ENCODE measurements around the gene PTPRT. TPM values are rescaled to one million over a fixed set of nuclear protein-coding genes. Genes with fewer than 3 reads are reported as not detected.

The PTPRT gene
- total RNA-seq, 1 experiment from 2014 or later = not detected

- no peak for TF ChIP-seq CTCF (IDR thresholded peaks at IDR 0.05)
- TF ChIP-seq, protein P1, sequence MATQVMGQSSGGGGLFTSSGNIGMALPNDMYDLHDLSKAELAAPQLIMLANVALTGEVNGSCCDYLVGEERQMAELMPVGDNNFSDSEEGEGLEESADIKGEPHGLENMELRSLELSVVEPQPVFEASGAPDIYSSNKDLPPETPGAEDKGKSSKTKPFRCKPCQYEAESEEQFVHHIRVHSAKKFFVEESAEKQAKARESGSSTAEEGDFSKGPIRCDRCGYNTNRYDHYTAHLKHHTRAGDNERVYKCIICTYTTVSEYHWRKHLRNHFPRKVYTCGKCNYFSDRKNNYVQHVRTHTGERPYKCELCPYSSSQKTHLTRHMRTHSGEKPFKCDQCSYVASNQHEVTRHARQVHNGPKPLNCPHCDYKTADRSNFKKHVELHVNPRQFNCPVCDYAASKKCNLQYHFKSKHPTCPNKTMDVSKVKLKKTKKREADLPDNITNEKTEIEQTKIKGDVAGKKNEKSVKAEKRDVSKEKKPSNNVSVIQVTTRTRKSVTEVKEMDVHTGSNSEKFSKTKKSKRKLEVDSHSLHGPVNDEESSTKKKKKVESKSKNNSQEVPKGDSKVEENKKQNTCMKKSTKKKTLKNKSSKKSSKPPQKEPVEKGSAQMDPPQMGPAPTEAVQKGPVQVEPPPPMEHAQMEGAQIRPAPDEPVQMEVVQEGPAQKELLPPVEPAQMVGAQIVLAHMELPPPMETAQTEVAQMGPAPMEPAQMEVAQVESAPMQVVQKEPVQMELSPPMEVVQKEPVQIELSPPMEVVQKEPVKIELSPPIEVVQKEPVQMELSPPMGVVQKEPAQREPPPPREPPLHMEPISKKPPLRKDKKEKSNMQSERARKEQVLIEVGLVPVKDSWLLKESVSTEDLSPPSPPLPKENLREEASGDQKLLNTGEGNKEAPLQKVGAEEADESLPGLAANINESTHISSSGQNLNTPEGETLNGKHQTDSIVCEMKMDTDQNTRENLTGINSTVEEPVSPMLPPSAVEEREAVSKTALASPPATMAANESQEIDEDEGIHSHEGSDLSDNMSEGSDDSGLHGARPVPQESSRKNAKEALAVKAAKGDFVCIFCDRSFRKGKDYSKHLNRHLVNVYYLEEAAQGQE (IDR thresholded peaks at IDR 0.05; ENCODE audit: insufficient read depth in 1 of 2, low read depth in 2 of 2, low read length in 1 of 2) = no peak
- TF ChIP-seq TCF7L2 (IDR thresholded peaks at IDR 0.05; ENCODE audit: low read depth, low read length) = no peak
- no peak for TF ChIP-seq POLR2AphosphoS5 (IDR thresholded peaks at IDR 0.05; ENCODE audit: low read depth, low read length)
- no peaks in the 10 kb centered on the region for H3K4me1 ChIP-seq (ENCODE audit: control insufficient read depth, insufficient read depth, low read length)
- in situ Hi-C loops (cut with HindIII; ENCODE audit: low pct_unique_long_range_greater_than_20kb, low sequenced_read_pairs) (no loop called here), intact Hi-C loops (cut with micrococcal nuclease; ENCODE audit: unreplicated experiment) (no loop called here)
- DNase-seq (ENCODE audit: low read depth, low spot score) (no peak), ATAC-seq (no peak)
- no peaks in the 10 kb centered on the region; the same call in 1 of the 2 replicates for H3K27me3 ChIP-seq (ENCODE audit: control insufficient read depth, insufficient read depth, low read length)
- BruUV-seq (replicated peaks) = no TSS peak
- H3K27ac ChIP-seq (ENCODE audit: low read length) = no peak overlapping the region
- ChIA-PET CTCF (no interaction called here), POLR2A (no interaction called here)
- H3K4me3 ChIP-seq (ENCODE audit: low read depth in 2 of 2, low read length in 2 of 2) = no peak overlapping the region
- H3K9me3 ChIP-seq (ENCODE audit: control insufficient read depth, insufficient read depth, low read depth, low read length) = no peaks in the 10 kb centered on the region
- no peaks in the 10 kb centered on the region for H3K36me3 ChIP-seq (ENCODE audit: control insufficient read depth, insufficient read depth, low read length)
These were observed 489.3 kb downstream of the PTPRT start for GRCh38 chr20:42700372-42700771.

DNA sequence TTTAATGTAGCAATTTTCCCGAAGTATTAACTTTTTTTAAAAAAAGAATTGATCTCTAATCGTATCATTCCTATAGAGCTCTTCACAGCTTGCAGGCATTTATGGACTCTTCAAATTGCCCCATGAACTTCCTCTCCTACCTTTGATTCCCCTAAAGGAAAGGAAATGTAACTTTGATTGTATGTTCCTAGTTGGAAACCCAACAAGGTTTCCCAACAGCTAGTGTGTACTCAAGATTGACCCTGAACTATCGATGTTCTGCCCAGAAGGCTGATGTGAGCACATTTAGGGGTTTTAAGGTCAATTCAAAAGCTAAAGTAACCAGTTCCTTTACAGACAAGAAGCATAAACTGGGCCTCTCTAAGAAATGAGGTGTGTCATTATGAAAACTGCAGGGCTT, 491.7 kb downstream of the PTPRT start:
- Histone ChIP-seq H3K27ac (ENCODE audit: low read length) (no peak overlapping the region), H3K4me3 (ENCODE audit: low read depth in 2 of 2, low read length in 2 of 2) (no peak overlapping the region), H3K27me3 (ENCODE audit: control insufficient read depth, insufficient read depth, low read length) (no peaks in the 10 kb centered on the region; the same call in 1 of the 2 replicates), H3K9me3 (ENCODE audit: control insufficient read depth, insufficient read depth, low read depth, low read length) (no peaks in the 10 kb centered on the region), H3K4me1 (ENCODE audit: control insufficient read depth, insufficient read depth, low read length) (no peaks in the 10 kb centered on the region), H3K36me3 (ENCODE audit: control insufficient read depth, insufficient read depth, low read length) (no peaks in the 10 kb centered on the region)
- DNase-seq (ENCODE audit: low read depth, low spot score) = no peak
- no TSS peak for BruUV-seq (replicated peaks)
- POLR2A ChIA-PET = no interaction called here
- intact Hi-C loops (cut with micrococcal nuclease; ENCODE audit: unreplicated experiment) = no loop called here
- CTCF ChIA-PET = no interaction called here
- in situ Hi-C loops (cut with HindIII; ENCODE audit: low pct_unique_long_range_greater_than_20kb, low sequenced_read_pairs) = no loop called here
- TF ChIP-seq POLR2AphosphoS5 (IDR thresholded peaks at IDR 0.05; ENCODE audit: low read depth, low read length) (no peak), TCF7L2 (IDR thresholded peaks at IDR 0.05; ENCODE audit: low read depth, low read length) (no peak), CTCF (IDR thresholded peaks at IDR 0.05) (no peak), SIN3A (IDR thresholded peaks at IDR 0.05; ENCODE audit: borderline replicate concordance, insufficient read depth, low read depth, low read length) (no peak)
- TF ChIP-seq, protein P1 (IDR thresholded peaks at IDR 0.05; ENCODE audit: insufficient read depth in 1 of 2, low read depth in 2 of 2, low read length in 1 of 2) = no peak
- no peak for ATAC-seq

All from Panc1 (cell line).